ENCODE measurements around the gene KLHL21. TPM values are rescaled to one million over a fixed set of nuclear protein-coding genes. Genes with fewer than 3 reads are reported as not detected.
A peak's percentile ranks its signal among the peaks of the same experiment; 100 is the strongest.

The KLHL21 gene
- total RNA-seq, 1 experiment from 2014 or later = 35.9 TPM

DNA sequence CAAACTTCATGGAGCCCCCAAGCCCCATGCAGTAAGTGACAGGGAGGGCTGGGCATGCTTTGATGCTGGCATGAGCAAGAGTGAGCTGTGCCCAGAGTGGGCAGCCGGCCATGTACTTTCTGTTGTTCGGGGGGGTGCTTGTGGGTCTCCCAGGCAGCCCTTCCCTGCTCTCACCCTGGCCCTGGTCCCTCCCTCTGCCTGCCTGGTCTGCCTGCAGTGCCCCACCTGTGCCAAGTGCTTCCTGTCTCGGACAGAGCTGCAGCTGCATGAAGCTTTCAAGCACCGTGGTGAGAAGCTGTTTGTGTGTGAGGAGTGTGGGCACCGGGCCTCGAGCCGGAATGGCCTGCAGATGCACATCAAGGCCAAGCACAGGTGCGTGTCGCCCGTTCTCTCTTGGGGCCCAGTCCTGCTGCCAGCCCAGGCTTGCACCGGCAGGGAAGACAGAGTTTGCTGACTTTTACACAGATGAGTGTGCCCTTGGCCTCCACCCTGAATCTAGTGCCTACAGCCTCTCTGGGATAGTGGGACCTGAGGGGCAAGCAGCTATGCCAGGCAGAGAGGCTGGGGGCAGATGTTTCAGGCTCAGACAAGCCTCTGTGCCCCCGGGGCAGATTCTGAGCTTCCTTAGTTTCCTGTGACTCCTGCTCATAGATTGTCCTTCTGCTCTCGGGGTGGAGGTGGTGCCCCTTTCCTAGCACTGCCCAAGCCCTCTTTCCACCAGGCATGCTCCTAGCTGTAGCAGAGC lies 15.2 kb downstream of the KLHL21 start:
- intact Hi-C loops (cut with micrococcal nuclease; ENCODE audit: unreplicated experiment) = no loop called here
- H3K27ac ChIP-seq (ENCODE audit: low read length) = no peak overlapping the region
- H3K4me3 ChIP-seq (ENCODE audit: low read depth in 2 of 2, low read length in 2 of 2) = no peak overlapping the region
- CTCF ChIA-PET = interaction anchor here (0.6 kb wide), 1 partner anchor 171 kb away, joined by 4 read pairs; no protein-coding TSS in a partner anchor
- in situ Hi-C loops (cut with HindIII; ENCODE audit: low pct_unique_long_range_greater_than_20kb, low sequenced_read_pairs) = no loop called here
- no peak for DNase-seq (ENCODE audit: low read depth, low spot score)
- TF ChIP-seq, protein P1, sequence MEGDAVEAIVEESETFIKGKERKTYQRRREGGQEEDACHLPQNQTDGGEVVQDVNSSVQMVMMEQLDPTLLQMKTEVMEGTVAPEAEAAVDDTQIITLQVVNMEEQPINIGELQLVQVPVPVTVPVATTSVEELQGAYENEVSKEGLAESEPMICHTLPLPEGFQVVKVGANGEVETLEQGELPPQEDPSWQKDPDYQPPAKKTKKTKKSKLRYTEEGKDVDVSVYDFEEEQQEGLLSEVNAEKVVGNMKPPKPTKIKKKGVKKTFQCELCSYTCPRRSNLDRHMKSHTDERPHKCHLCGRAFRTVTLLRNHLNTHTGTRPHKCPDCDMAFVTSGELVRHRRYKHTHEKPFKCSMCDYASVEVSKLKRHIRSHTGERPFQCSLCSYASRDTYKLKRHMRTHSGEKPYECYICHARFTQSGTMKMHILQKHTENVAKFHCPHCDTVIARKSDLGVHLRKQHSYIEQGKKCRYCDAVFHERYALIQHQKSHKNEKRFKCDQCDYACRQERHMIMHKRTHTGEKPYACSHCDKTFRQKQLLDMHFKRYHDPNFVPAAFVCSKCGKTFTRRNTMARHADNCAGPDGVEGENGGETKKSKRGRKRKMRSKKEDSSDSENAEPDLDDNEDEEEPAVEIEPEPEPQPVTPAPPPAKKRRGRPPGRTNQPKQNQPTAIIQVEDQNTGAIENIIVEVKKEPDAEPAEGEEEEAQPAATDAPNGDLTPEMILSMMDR (IDR thresholded peaks at IDR 0.05) = no peak
- TF ChIP-seq TCF7L2 (IDR thresholded peaks at IDR 0.05; ENCODE audit: low read depth, low read length) (no peak), SIN3A (IDR thresholded peaks at IDR 0.05; ENCODE audit: borderline replicate concordance, insufficient read depth, low read depth, low read length) (no peak), POLR2AphosphoS5 (IDR thresholded peaks at IDR 0.05; ENCODE audit: low read depth, low read length) (no peak)
- TF ChIP-seq, protein P2, sequence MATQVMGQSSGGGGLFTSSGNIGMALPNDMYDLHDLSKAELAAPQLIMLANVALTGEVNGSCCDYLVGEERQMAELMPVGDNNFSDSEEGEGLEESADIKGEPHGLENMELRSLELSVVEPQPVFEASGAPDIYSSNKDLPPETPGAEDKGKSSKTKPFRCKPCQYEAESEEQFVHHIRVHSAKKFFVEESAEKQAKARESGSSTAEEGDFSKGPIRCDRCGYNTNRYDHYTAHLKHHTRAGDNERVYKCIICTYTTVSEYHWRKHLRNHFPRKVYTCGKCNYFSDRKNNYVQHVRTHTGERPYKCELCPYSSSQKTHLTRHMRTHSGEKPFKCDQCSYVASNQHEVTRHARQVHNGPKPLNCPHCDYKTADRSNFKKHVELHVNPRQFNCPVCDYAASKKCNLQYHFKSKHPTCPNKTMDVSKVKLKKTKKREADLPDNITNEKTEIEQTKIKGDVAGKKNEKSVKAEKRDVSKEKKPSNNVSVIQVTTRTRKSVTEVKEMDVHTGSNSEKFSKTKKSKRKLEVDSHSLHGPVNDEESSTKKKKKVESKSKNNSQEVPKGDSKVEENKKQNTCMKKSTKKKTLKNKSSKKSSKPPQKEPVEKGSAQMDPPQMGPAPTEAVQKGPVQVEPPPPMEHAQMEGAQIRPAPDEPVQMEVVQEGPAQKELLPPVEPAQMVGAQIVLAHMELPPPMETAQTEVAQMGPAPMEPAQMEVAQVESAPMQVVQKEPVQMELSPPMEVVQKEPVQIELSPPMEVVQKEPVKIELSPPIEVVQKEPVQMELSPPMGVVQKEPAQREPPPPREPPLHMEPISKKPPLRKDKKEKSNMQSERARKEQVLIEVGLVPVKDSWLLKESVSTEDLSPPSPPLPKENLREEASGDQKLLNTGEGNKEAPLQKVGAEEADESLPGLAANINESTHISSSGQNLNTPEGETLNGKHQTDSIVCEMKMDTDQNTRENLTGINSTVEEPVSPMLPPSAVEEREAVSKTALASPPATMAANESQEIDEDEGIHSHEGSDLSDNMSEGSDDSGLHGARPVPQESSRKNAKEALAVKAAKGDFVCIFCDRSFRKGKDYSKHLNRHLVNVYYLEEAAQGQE (IDR thresholded peaks at IDR 0.05; ENCODE audit: insufficient read depth in 1 of 2, low read depth in 2 of 2, low read length in 1 of 2) = no peak
- no peak for ATAC-seq
- H3K9me3 ChIP-seq (ENCODE audit: control insufficient read depth, insufficient read depth, low read depth, low read length) = no peaks in the 10 kb centered on the region
- H3K27me3 ChIP-seq (ENCODE audit: control insufficient read depth, insufficient read depth, low read length) = no peaks in the 10 kb centered on the region
- H3K4me1 ChIP-seq (ENCODE audit: control insufficient read depth, insufficient read depth, low read length) = peaks cover under 1% of the 10 kb centered on the region; the same call in 1 of the 2 replicates
- POLR2A ChIA-PET = interaction anchor here (0.6 kb wide), 1 partner anchor 57 kb away, joined by 3 read pairs; no protein-coding TSS in a partner anchor
- no peaks in the 10 kb centered on the region; the same call in 1 of the 2 replicates for H3K36me3 ChIP-seq (ENCODE audit: control insufficient read depth, insufficient read depth, low read length)
- no TSS peak for BruUV-seq (replicated peaks)

DNA sequence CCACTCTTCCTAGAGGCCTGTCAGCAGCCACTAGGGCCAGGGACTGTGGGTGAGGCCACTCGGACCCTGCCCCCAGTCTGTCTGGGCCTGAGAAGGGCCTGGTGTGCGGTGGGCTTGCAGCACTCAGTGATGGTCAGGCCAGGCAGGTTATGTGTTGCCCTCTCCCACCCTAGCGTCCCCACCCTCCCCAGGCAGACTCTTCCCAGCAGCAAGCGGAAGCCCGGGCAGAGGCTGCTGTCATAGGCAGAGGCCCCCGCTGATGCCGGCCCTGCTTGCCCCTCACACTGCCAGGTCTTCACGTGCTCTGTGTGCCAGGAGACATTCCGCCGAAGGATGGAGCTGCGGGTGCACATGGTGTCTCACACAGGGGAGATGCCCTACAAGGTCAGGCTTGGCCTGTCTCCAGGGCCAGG lies 16.3 kb downstream of the KLHL21 start:
- ChIA-PET CTCF (no interaction called here), POLR2A (no interaction called here)
- TF ChIP-seq SIN3A (IDR thresholded peaks at IDR 0.05; ENCODE audit: borderline replicate concordance, insufficient read depth, low read depth, low read length) (no peak), TCF7L2 (IDR thresholded peaks at IDR 0.05; ENCODE audit: low read depth, low read length) (no peak), POLR2AphosphoS5 (IDR thresholded peaks at IDR 0.05; ENCODE audit: low read depth, low read length) (no peak)
- TF ChIP-seq, protein P2 (IDR thresholded peaks at IDR 0.05; ENCODE audit: insufficient read depth in 1 of 2, low read depth in 2 of 2, low read length in 1 of 2) = no peak
- TF ChIP-seq, protein P1 (IDR thresholded peaks at IDR 0.05) = no peak
- DNase-seq (ENCODE audit: low read depth, low spot score) (no peak), ATAC-seq (peak; percentile 13; the same call in 1 of the 2 replicates)
- H3K9me3 ChIP-seq (ENCODE audit: control insufficient read depth, insufficient read depth, low read depth, low read length) = no peaks in the 10 kb centered on the region
- H3K4me1 ChIP-seq (ENCODE audit: control insufficient read depth, insufficient read depth, low read length) = peaks cover 10% of the 10 kb centered on the region
- no peaks in the 10 kb centered on the region for H3K27me3 ChIP-seq (ENCODE audit: control insufficient read depth, insufficient read depth, low read length)
- in situ Hi-C loops (cut with HindIII; ENCODE audit: low pct_unique_long_range_greater_than_20kb, low sequenced_read_pairs) = no loop called here
- H3K27ac ChIP-seq (ENCODE audit: low read length) = no peak overlapping the region
- no peaks in the 10 kb centered on the region; the same call in 1 of the 2 replicates for H3K36me3 ChIP-seq (ENCODE audit: control insufficient read depth, insufficient read depth, low read length)
- H3K4me3 ChIP-seq (ENCODE audit: low read depth in 2 of 2, low read length in 2 of 2) = no peak overlapping the region
- no TSS peak for BruUV-seq (replicated peaks)
- intact Hi-C loops (cut with micrococcal nuclease; ENCODE audit: unreplicated experiment) = no loop called here

Measured in Panc1 (cell line).